HEK293 (cell line): Measurements from ENCODE around the gene MAP1LC3B2.

Source experiments
- ZEB2 ChIP-seq: fragments of 450-650 bp; formaldehyde crosslinking; IDR thresholded peaks from 2 replicates; pipeline ENCODE4 v1.5.1; 2016; ENCODE audit warnings: missing biosample characterization, missing genetic modification characterization
- ZFHX2 ChIP-seq: fragments of 450-650 bp; formaldehyde crosslinking; conservative IDR thresholded peaks from 2 replicates; pipeline ENCODE4 v1.5.1; 2016; ENCODE audit warnings: missing biosample characterization, missing genetic modification characterization
- ZNF18 ChIP-seq: fragments of 450-650 bp; formaldehyde crosslinking; IDR thresholded peaks from 2 replicates; pipeline ENCODE4 v1.5.1; 2016; ENCODE audit warnings: missing biosample characterization, missing genetic modification characterization
- ZNF280C ChIP-seq: fragments of 450-650 bp; formaldehyde crosslinking; IDR thresholded peaks from 2 replicates; pipeline ENCODE4 v1.5.1; 2016; ENCODE audit warnings: missing biosample characterization, missing genetic modification characterization
- ZNF37A ChIP-seq: fragments of 450-650 bp; IDR thresholded peaks from 2 replicates; pipeline ENCODE4 v1.5.1; 2018; ENCODE audit warnings: missing biosample characterization, missing genetic modification characterization
- ZNF544 ChIP-seq: fragments of 450-650 bp; formaldehyde crosslinking; IDR thresholded peaks from 2 replicates; pipeline ENCODE4 v1.5.0; 2017; ENCODE audit warnings: missing biosample characterization, missing genetic modification characterization
- ZNF548 ChIP-seq: fragments of 450-650 bp; formaldehyde crosslinking; IDR thresholded peaks from 2 replicates; pipeline ENCODE4 v1.5.1; 2016; ENCODE audit warnings: missing biosample characterization, missing genetic modification characterization
- ZNF571 ChIP-seq: fragments of 450-650 bp; formaldehyde crosslinking; IDR thresholded peaks from 2 replicates; pipeline ENCODE4 v1.5.0; 2017; ENCODE audit warnings: missing biosample characterization, missing genetic modification characterization
- ZNF626 ChIP-seq: fragments of 450-650 bp; sonication (Bioruptor Pico); formaldehyde crosslinking; IDR thresholded peaks from 2 replicates; pipeline ENCODE4 v1.5.1; 2018; ENCODE audit warnings: missing biosample characterization, missing genetic modification characterization, inconsistent platforms
- TF ChIP-seq, protein P1 (sequence below): fragments of 450-650 bp; formaldehyde crosslinking; IDR thresholded peaks from 2 replicates; pipeline ENCODE4 v1.5.1; 2016; ENCODE audit warnings: missing biosample characterization, missing genetic modification characterization

MAP1LC3B2 gene

DNA sequence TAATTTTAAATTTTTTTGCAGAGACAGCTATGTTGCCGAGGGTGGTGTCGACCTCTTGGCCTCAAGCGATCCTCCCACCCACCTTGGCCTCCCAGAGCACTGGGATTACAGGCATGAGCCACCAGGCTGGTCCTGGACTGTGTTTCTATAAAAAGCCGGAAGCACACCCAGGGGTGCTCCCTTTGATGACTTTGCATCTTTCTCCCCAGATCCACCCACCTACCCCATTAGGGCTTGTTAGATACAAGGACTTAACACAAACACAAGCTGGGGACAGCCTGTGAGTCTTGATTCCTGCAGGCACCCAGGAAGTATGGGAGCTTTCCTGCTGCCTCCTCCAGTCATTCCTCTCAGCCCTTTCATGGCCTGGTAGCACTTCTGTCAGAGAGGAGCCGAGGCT lies 67.0 kb downstream of the MAP1LC3B2 start (continued):
- TF ChIP-seq, protein P1, sequence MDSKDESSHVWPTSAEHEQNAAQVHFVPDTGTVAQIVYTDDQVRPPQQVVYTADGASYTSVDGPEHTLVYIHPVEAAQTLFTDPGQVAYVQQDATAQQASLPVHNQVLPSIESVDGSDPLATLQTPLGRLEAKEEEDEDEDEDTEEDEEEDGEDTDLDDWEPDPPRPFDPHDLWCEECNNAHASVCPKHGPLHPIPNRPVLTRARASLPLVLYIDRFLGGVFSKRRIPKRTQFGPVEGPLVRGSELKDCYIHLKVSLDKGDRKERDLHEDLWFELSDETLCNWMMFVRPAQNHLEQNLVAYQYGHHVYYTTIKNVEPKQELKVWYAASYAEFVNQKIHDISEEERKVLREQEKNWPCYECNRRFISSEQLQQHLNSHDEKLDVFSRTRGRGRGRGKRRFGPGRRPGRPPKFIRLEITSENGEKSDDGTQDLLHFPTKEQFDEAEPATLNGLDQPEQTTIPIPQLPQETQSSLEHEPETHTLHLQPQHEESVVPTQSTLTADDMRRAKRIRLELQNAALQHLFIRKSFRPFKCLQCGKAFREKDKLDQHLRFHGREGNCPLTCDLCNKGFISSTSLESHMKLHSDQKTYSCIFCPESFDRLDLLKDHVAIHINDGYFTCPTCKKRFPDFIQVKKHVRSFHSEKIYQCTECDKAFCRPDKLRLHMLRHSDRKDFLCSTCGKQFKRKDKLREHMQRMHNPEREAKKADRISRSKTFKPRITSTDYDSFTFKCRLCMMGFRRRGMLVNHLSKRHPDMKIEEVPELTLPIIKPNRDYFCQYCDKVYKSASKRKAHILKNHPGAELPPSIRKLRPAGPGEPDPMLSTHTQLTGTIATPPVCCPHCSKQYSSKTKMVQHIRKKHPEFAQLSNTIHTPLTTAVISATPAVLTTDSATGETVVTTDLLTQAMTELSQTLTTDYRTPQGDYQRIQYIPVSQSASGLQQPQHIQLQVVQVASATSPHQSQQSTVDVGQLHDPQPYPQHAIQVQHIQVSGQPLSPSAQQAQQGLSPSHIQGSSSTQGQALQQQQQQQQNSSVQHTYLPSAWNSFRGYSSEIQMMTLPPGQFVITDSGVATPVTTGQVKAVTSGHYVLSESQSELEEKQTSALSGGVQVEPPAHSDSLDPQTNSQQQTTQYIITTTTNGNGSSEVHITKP (tag by site-specific recombination): no peak
- no peak for TF ChIP-seq ZFHX2 (tag by site-specific recombination)
- TF ChIP-seq ZNF544: no peak
- no peak for TF ChIP-seq ZNF37A
- no peak for TF ChIP-seq ZNF18 (tag by site-specific recombination)
- no peak for TF ChIP-seq ZNF280C (tag by site-specific recombination)
- no peak for TF ChIP-seq ZEB2 (tag by site-specific recombination)
- no peak for TF ChIP-seq ZNF548 (tag by site-specific recombination)
- TF ChIP-seq ZNF626 (tag by site-specific recombination): no peak
- no peak for TF ChIP-seq ZNF571 (tag by site-specific recombination)
